ENCODE data around the gene CADPS.

DNA sequence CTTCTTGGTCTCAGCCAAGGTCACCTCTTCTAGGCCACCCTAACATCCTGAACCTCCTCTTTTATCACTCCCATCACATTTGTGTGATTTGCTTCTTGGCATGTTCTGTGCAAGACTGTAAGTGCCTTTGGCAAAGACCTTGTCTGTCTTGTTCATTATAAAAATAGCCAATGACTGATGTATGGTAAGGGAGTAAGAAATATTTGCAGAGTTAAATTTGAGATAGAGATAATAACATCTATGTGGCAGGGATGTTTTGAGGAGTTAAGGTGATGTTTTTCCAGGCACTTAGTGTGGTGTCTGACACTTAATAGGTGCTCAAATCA, 202.3 kb downstream of the CADPS start:
- TF ChIP-seq, protein P1, sequence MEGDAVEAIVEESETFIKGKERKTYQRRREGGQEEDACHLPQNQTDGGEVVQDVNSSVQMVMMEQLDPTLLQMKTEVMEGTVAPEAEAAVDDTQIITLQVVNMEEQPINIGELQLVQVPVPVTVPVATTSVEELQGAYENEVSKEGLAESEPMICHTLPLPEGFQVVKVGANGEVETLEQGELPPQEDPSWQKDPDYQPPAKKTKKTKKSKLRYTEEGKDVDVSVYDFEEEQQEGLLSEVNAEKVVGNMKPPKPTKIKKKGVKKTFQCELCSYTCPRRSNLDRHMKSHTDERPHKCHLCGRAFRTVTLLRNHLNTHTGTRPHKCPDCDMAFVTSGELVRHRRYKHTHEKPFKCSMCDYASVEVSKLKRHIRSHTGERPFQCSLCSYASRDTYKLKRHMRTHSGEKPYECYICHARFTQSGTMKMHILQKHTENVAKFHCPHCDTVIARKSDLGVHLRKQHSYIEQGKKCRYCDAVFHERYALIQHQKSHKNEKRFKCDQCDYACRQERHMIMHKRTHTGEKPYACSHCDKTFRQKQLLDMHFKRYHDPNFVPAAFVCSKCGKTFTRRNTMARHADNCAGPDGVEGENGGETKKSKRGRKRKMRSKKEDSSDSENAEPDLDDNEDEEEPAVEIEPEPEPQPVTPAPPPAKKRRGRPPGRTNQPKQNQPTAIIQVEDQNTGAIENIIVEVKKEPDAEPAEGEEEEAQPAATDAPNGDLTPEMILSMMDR (IDR thresholded peaks at IDR 0.05 in 8 of 11, conservative IDR thresholded peaks at IDR 0.05 in 3 of 11) = no peak
- TF ChIP-seq POLR2A (IDR thresholded peaks at IDR 0.05) = no peak
